Measurements from ENCODE around the gene USP25. TPM values are rescaled to one million over a fixed set of nuclear protein-coding genes. Genes with fewer than 3 reads are reported as not detected.
A peak's percentile ranks its signal among the peaks of the same experiment; 100 is the strongest.

The USP25 gene
- total RNA-seq, 1 donor from 2014 or later, result 36.6 TPM

DNA sequence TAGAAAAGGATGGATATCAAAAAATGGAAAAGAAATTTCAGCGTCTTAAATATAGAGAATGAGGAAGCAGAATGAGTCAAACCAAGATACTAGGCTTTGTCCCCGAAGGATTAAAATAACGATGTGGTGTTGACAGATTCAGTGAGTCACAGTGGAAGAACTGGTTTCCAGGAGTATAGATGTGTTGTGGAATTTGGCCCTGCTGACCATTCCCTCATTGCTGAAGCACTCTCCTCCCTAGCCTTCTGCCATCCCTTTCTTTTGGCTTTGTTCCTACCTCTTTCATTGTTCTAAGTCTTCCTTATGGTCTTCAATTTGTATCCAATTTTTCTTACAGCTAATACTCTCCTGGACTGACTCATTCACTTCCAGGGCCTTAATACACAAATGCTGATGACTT, 23.1 kb upstream of the USP25 start:
- Histone ChIP-seq H3K36me3 (ENCODE audit: control insufficient read depth, insufficient read depth, low read length) (no peaks in the 10 kb centered on the region), H3K4me3 (ENCODE audit: low read depth, low read length) (no peak overlapping the region), H3K27me3 (ENCODE audit: control insufficient read depth, insufficient read depth, low read length) (no peaks in the 10 kb centered on the region)
- peak; percentile 75 for DNase-seq (ENCODE audit: low read depth)
- TF ChIP-seq, protein P1, sequence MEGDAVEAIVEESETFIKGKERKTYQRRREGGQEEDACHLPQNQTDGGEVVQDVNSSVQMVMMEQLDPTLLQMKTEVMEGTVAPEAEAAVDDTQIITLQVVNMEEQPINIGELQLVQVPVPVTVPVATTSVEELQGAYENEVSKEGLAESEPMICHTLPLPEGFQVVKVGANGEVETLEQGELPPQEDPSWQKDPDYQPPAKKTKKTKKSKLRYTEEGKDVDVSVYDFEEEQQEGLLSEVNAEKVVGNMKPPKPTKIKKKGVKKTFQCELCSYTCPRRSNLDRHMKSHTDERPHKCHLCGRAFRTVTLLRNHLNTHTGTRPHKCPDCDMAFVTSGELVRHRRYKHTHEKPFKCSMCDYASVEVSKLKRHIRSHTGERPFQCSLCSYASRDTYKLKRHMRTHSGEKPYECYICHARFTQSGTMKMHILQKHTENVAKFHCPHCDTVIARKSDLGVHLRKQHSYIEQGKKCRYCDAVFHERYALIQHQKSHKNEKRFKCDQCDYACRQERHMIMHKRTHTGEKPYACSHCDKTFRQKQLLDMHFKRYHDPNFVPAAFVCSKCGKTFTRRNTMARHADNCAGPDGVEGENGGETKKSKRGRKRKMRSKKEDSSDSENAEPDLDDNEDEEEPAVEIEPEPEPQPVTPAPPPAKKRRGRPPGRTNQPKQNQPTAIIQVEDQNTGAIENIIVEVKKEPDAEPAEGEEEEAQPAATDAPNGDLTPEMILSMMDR (IDR thresholded peaks at IDR 0.05; ENCODE audit: insufficient read depth, low read length, poor library complexity, severe bottlenecking), result no peak

DNA sequence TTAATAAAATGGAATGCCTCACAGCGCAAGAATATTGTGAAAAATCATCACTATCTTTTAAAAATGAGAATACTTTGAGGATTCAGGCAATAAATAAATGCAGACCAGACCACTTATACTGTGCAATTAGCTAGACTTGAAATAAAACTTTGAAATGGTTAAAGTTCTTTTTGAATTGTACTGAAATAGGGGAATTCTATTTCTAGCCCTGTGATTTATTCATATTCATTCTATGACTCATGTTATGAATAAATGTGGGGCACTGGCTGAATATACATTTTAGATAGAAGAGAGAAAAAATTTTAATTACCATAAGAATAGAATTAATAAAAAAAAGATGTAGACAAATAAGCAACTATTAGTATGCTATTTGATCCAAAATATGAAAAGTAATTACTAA, 16.4 kb upstream of the USP25 start:
- no peaks in the 10 kb centered on the region for H3K36me3 ChIP-seq (ENCODE audit: control insufficient read depth, insufficient read depth, low read length)
- H3K4me3 ChIP-seq (ENCODE audit: low read depth, low read length), result no peak overlapping the region
- no peaks in the 10 kb centered on the region for H3K27me3 ChIP-seq (ENCODE audit: control insufficient read depth, insufficient read depth, low read length)
- TF ChIP-seq, protein P1 (IDR thresholded peaks at IDR 0.05; ENCODE audit: insufficient read depth, low read length, poor library complexity, severe bottlenecking), result no peak
- no peak for DNase-seq (ENCODE audit: low read depth)

DNA sequence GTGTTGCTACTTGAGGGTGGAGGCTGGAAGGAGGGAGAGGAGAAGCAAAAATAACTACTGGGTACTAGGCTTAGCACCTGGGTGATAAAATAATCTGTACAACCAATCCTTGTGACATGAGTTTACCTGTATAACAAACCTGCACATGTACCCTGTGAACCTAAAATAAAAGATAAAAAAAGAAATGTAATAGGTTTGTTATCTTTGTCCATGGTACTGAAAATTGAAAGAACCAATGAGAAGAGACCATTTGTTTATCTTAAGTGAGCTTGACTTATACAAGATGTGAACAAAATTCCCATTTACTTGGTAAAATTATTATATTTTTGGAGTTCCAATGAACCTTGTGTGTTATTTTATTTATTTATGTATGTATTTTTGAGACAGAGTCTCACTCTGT, 11.1 kb upstream of the USP25 start:
- DNase-seq (ENCODE audit: low read depth), result no peak
- Histone ChIP-seq H3K27me3 (ENCODE audit: control insufficient read depth, insufficient read depth, low read length) (no peaks in the 10 kb centered on the region), H3K4me3 (ENCODE audit: low read depth, low read length) (no peak overlapping the region), H3K36me3 (ENCODE audit: control insufficient read depth, insufficient read depth, low read length) (no peaks in the 10 kb centered on the region)
- TF ChIP-seq, protein P1 (IDR thresholded peaks at IDR 0.05; ENCODE audit: insufficient read depth, low read length, poor library complexity, severe bottlenecking), result no peak

DNA sequence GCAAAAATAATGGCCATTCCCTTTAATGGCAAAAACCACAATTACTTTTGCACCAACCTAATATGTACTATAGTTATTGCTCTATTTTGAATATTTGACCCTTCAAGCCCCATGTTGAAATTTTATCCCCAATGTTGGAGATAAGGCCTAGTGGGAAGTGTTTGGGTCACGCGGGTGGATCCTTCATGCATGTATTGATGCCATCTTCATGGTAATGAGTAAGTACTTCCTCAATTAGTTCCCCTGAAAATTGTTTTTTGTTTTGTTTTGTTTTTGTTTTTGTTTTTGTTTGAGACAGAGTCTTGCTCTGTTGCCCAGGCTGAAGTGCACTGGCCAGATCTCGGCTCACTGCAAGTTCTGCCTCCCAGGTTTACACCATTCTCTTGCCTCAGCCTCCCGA, 9.8 kb upstream of the USP25 start:
- TF ChIP-seq, protein P1 (IDR thresholded peaks at IDR 0.05; ENCODE audit: insufficient read depth, low read length, poor library complexity, severe bottlenecking), result no peak

DNA sequence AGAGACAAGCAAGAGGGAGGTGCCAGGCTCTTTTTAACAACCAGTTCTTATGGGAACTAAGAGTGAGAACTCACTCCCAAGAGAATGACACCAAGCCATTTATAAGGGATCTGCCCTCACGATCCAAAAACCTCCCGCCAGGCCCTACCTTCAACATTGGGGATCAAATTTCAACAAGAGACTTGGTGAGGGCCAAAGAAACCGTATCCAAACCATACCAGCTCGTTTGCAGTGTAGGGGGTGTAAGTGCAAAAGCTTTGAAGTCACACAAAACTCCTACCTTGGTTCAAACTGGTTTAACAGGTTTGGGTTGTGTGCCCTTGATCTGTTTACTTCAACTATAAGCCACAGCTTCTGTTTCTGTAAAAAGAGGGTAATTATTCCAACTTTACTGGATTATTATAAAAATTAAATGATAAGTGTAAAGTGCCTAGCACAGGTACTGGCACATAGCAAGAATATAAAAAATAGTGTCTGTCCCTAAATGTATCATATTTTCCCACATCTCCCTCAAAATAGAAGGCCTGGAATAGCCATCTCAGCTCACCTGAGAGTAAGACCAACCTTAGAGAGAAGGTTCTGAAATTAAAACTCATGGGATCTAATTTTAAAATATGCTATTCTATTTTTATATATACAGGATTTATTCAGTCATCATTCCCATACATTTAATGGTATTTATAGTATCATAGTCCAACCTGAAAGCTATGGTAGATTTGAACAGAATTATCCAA, 7.0 kb upstream of the USP25 start:
- H3K36me3 ChIP-seq (ENCODE audit: control insufficient read depth, insufficient read depth, low read length), result no peaks in the 10 kb centered on the region
- no peaks in the 10 kb centered on the region for H3K27me3 ChIP-seq (ENCODE audit: control insufficient read depth, insufficient read depth, low read length)
- TF ChIP-seq, protein P1 (IDR thresholded peaks at IDR 0.05; ENCODE audit: insufficient read depth, low read length, poor library complexity, severe bottlenecking), result no peak
- H3K4me3 ChIP-seq (ENCODE audit: low read depth, low read length), result no peak overlapping the region
- no peak for DNase-seq (ENCODE audit: low read depth)

More for the DNA sequence above, 9.8 kb upstream of the USP25 start:
- H3K27me3 ChIP-seq (ENCODE audit: control insufficient read depth, insufficient read depth, low read length), result no peaks in the 10 kb centered on the region
- H3K36me3 ChIP-seq (ENCODE audit: control insufficient read depth, insufficient read depth, low read length), result no peaks in the 10 kb centered on the region
- H3K4me3 ChIP-seq (ENCODE audit: low read depth, low read length), result no peak overlapping the region
- DNase-seq (ENCODE audit: low read depth), result no peak

DNA sequence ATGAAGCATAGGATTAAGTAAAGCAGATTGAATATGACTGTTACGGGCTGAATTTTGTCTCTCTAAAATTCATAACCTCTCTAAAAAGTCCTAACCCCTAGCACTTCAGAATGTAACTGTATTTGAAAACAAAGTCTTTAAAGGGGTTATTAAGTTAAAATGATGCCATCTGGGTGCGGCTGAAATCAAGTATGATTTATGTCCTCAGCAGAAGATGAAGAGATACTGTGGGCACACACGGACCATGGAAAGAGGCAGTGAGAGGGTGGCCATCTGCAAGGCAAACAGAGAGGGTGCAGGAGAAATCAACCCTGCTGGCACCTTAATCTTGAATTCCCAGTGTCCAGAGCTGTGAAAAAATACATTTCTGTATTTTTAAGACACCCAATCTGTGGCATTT, 3.8 kb upstream of the USP25 start:
- no peak for DNase-seq (ENCODE audit: low read depth)
- Histone ChIP-seq H3K4me3 (ENCODE audit: low read depth, low read length) (no peak overlapping the region), H3K36me3 (ENCODE audit: control insufficient read depth, insufficient read depth, low read length) (no peaks in the 10 kb centered on the region), H3K27me3 (ENCODE audit: control insufficient read depth, insufficient read depth, low read length) (no peaks in the 10 kb centered on the region)
- TF ChIP-seq, protein P1 (IDR thresholded peaks at IDR 0.05; ENCODE audit: insufficient read depth, low read length, poor library complexity, severe bottlenecking), result no peak
